GM10266 (cell line): ENCODE data around the gene ZKSCAN4.

Source experiments
- DNase-seq: peaks from one replicate; pipeline ENCODE4 v3.0.0; 2012; ENCODE audit errors: extremely low spot score
- TF ChIP-seq, protein P1 (sequence below): IDR thresholded peaks from 2 replicates; pipeline ENCODE4 v1.5.1; 2012; ENCODE audit warnings: mild to moderate bottlenecking, low read depth; ENCODE audit not compliant: control insufficient read depth, insufficient read depth; ENCODE audit errors: missing control alignments

ZKSCAN4 gene

GRCh38 chr6:28264834-28265401, 12.8 kb upstream of the ZKSCAN4 start:
- DNase-seq, result no peak
- TF ChIP-seq, protein P1, sequence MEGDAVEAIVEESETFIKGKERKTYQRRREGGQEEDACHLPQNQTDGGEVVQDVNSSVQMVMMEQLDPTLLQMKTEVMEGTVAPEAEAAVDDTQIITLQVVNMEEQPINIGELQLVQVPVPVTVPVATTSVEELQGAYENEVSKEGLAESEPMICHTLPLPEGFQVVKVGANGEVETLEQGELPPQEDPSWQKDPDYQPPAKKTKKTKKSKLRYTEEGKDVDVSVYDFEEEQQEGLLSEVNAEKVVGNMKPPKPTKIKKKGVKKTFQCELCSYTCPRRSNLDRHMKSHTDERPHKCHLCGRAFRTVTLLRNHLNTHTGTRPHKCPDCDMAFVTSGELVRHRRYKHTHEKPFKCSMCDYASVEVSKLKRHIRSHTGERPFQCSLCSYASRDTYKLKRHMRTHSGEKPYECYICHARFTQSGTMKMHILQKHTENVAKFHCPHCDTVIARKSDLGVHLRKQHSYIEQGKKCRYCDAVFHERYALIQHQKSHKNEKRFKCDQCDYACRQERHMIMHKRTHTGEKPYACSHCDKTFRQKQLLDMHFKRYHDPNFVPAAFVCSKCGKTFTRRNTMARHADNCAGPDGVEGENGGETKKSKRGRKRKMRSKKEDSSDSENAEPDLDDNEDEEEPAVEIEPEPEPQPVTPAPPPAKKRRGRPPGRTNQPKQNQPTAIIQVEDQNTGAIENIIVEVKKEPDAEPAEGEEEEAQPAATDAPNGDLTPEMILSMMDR, result no peak

GRCh38 chr6:28263922-28264321, 11.9 kb upstream of the ZKSCAN4 start:
- TF ChIP-seq, protein P1, result no peak
- no peak for DNase-seq

DNA sequence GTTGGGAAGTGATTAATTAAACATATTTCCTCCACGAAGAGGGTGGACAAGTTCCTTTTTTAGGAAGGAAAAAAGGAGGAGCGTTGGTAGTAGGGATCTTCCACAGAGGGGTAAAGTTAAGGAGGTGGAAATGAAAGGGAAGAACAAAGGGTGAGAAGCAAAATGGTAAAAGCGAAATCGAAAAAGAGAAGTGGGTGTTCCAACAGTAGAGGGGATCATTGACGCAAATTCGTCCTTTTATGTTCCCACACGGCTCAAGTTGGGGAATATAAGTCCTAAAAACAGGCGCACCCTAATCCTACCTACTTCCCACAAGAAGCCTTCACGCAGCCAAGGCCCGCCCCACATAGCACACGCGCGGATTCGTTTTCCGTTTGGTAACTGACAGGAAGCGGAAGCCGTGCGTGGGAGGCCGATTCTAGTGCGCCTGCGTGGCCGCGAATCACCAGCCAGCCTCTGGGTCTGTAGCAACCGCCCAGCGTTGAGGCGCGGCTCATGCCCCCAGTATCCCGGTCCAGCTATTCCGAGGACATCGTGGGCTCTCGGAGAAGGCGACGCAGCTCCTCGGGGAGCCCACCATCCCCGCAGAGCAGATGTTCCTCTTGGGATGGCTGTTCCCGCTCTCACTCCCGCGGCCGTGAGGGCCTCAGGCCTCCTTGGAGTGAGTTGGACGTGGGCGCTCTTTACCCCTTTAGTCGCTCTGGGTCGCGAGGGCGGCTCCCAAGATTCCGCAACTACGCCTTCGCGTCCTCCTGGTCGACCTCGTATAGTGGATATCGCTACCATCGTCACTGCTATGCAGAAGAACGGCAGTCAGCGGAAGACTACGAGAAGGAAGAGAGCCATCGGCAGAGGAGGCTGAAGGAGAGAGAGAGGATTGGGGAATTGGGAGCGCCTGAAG, 7.1 kb upstream of the ZKSCAN4 start, which contains the start of gene NKAPL:
Gene NKAPL (plus strand): TSS at position 421 of the 901 bp plus-strand sequence. CDS start 75 bp downstream, at position 496.
- TF ChIP-seq, protein P1, result no peak
- no peak for DNase-seq

DNA sequence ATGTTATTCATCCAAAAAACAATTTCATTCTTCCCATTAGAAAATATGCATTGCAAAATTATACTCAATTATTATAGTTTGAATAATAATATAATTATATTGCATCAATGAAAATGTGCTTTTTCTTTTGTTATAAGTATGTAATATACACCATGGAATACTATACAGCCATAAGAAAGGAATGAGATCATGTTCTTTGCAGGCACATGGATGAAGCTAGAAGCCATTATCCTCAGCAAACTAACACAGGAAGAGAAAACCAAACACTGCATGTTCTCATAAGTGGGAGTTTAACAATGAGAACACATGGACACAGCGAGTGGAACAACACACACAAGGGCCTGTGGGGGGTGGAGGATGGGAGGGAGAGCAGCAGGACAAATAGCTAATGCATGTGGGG, 5.0 kb upstream of the ZKSCAN4 start:
- DNase-seq, result no peak
- TF ChIP-seq, protein P1, result no peak

DNA sequence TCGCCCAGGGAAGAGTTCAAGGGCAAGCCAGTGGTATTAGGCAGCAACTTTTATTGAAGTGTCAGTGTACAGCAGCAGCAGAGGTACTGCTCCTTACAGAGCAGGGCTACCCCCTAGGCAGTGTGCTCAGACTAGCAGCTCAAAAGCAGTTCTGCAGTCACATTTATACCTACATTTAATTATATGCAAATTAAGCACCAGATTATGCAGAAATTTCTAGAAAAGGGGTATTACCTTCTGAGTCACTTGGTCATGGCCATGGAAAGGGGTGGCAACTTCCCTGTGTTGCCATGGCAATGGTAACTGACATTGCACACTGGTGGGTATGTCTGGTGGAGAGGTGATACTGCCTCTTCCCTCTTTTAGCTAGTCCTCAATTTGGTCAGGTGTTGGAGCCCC, 2.1 kb upstream of the ZKSCAN4 start:
- TF ChIP-seq, protein P1, result no peak

DNA sequence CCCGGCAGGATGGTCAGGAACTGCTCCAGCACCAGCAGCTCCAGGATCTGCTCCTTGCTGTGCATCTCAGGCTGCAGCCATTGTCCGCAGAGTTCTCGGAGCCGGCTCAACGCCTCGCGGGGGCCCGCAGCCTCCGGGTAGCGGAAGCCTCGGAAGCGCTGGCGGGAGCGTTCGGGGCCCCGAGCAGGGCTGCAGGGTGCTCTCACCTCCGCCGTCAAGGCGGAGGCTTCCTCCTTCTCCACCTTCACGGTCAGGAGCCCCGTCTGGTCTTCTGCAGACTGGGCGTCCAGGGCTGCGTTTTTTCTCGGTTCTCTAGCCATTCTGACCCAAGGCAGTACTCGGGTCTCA, 434 bp downstream of the ZKSCAN4 start:
- peak; percentile 35 for DNase-seq
- TF ChIP-seq, protein P1, result no peak

More for the DNA sequence above, 2.1 kb upstream of the ZKSCAN4 start:
- no peak for DNase-seq

- DNase-seq, result no peak
- TF ChIP-seq, protein P1, result no peak
Measured at GRCh38 chr6:28250747-28251146, 1.3 kb downstream of the ZKSCAN4 start.
